Breast epithelium (tissue), 4 donors: ENCODE data around the gene NCAM2. TPM values are rescaled to one million over a fixed set of nuclear protein-coding genes. Genes with fewer than 3 reads are reported as not detected.

Experiments used
- DNase-seq, 2 donors: peaks; one replicate each; pipeline ENCODE4 v3.0.0-alpha.2; 2019; ENCODE audit warnings: low spot score in 2 of 2
- H3K27ac ChIP-seq, 2 donors: fragments of 200-600 bp; sonication (generic) in 1 of 2; one replicate each; pipeline ENCODE4 v1.5.1; 2016 to 2019; ENCODE audit warnings: mild to moderate bottlenecking in 1 of 2
- H3K27me3 ChIP-seq, 2 donors: fragments of 200-600 bp; sonication (generic) in 1 of 2; one replicate each; pipeline versions ENCODE4 v1.5.1 to v1.6.0; 2017 to 2019; ENCODE audit warnings: control low read depth in 1 of 2, mild to moderate bottlenecking in 1 of 2
- H3K36me3 ChIP-seq: fragments of 200-600 bp; one replicate; pipeline ENCODE4 v1.5.1; 2019
- H3K4me1 ChIP-seq, 2 donors: fragments of 200-600 bp; sonication (generic); one replicate each; pipeline ENCODE4 v1.5.1; 2016 to 2019; ENCODE audit warnings: control low read depth in 1 of 2
- H3K4me3 ChIP-seq, 3 donors: fragments of 200-600 bp; sonication (generic); 1 replicate in 2 of 3; 2 replicates in 1 of 3; pipeline ENCODE4 v1.5.1; 2016 to 2019; ENCODE audit warnings: mild to moderate bottlenecking in 3 of 3, moderate library complexity in 2 of 3
- H3K9me3 ChIP-seq, 2 donors: fragments of 200-600 bp; sonication (generic) in 1 of 2; one replicate each; pipeline ENCODE4 v1.5.1; 2016 to 2019; ENCODE audit warnings: control low read depth in 1 of 2
- CTCF ChIP-seq, 3 donors: fragments of 450-650 bp; IDR thresholded peaks; one replicate each; pipeline ENCODE4 v1.5.1; 2016 to 2017; ENCODE audit warnings: antibody characterized with exemption in 3 of 3, mild to moderate bottlenecking in 3 of 3, moderate library complexity in 3 of 3
- POLR2A ChIP-seq: fragments of 450-650 bp; IDR thresholded peaks from one replicate; pipeline ENCODE4 v1.6.1; 2016; ENCODE audit warnings: antibody characterized with exemption, mild to moderate bottlenecking, moderate library complexity
- POLR2AphosphoS5 ChIP-seq, 3 donors: sonication (generic); formaldehyde crosslinking; IDR thresholded peaks; one replicate each; pipeline ENCODE4 v1.6.1; 2017; ENCODE audit warnings: antibody characterized with exemption in 3 of 3
- intact Hi-C: fragments of 100-400 bp; cut with DNase I; formaldehyde crosslinking; loops from one replicate; pipeline ENCODE4 v1.15.1; 2023; ENCODE audit warnings: low total_unique reads
- total RNA-seq, 3 donors: library from RNA; depleted of rRNA; stranded (reverse); fragments of >200 nt; gene quantifications; one replicate each; pipeline ENCODE4 v1.1.0, GENCODE V29; 2016

Gene NCAM2
- total RNA-seq, 3 donors from 2014 or later, result 2.6 to 6.3 (median 3.6) TPM

DNA sequence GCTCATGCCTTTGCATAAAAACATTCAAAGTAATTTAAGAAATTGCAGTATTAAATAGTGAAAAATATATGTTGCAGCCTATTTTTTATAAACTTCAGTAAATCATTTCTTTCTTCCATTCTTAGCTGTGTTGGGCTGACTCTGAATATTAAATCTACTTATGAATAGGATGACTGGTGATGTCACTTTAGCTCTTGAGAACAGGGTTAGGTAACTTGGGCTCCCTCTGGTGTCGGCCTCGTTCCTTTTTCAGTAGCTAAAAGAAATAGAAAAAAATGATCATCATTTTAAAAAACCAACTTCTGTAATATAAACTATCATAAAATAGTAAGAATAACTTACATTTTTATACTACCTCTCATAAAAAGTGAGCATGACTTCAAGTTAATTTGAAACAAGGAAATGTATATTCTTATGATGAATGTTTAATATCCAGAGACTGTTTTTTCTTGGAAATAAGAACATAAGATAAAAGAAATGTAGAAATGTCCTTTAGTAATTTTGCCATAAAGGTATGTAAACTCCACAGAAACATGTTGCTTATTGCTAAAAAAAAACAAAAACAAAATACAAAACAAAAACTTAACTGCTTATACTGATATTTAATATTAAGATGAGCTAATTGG, 26.8 kb upstream of the NCAM2 start:
- no peak for DNase-seq
- H3K27me3 ChIP-seq, result no peaks in the 10 kb centered on the region
- H3K4me1 ChIP-seq, result no peaks in the 10 kb centered on the region
- intact Hi-C loops, result no loop called here
- H3K4me3 ChIP-seq, result no peak overlapping the region
- H3K36me3 ChIP-seq, result no peaks in the 10 kb centered on the region
- no peaks in the 10 kb centered on the region for H3K9me3 ChIP-seq
- TF ChIP-seq POLR2AphosphoS5 (IDR thresholded peaks at IDR 0.05) (no peak), CTCF (IDR thresholded peaks at IDR 0.05) (no peak), POLR2A (no peak)
- no peak overlapping the region for H3K27ac ChIP-seq

DNA sequence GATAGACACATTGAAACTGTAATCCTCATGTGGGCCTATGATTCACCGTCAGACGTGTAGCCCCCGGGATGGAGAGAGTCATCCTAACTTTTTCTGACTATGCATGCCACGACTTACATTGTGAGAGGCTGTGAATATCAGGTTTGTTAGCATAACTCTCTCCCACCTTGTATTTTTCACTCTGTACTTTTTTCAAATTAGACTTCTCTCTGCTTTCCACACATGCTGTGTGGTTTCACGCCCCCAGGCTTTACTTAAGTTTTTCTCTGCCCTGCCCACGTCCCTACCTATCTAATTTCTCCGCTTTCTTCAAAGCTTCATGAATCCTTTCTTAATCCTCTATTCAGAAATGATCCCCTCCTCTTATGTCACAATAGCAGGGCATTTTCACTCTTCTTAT, 3.4 kb upstream of the NCAM2 start:
- no peaks in the 10 kb centered on the region for H3K27me3 ChIP-seq
- no peaks in the 10 kb centered on the region for H3K9me3 ChIP-seq
- no peak overlapping the region for H3K4me3 ChIP-seq
- H3K4me1 ChIP-seq, result no peaks in the 10 kb centered on the region
- no peak overlapping the region for H3K27ac ChIP-seq
- intact Hi-C loops, result no loop called here
- no peaks in the 10 kb centered on the region for H3K36me3 ChIP-seq
- no peak for DNase-seq
- no peak for TF ChIP-seq POLR2A
- no peak for TF ChIP-seq CTCF (IDR thresholded peaks at IDR 0.05)
- TF ChIP-seq POLR2AphosphoS5 (IDR thresholded peaks at IDR 0.05), result no peak

GRCh38 chr21:20996421-20997310, 1.5 kb upstream of the NCAM2 start:
- Histone ChIP-seq H3K4me3 (peak overlapping the region in 2 of 3 donors; percentile 45 to 83), H3K36me3 (no peaks in the 10 kb centered on the region), H3K4me1 (peaks cover 0 to under 1% of the 10 kb centered on the region in 2 donors), H3K27ac (no peak overlapping the region), H3K27me3 (no peaks in the 10 kb centered on the region), H3K9me3 (no peaks in the 10 kb centered on the region)
- intact Hi-C loops, result no loop called here
- no peak for DNase-seq
- TF ChIP-seq POLR2AphosphoS5 (IDR thresholded peaks at IDR 0.05) (no peak), POLR2A (no peak), CTCF (IDR thresholded peaks at IDR 0.05) (no peak)

GRCh38 chr21:20997311-20997635, 936 bp upstream of the NCAM2 start:
- no peaks in the 10 kb centered on the region for H3K9me3 ChIP-seq
- DNase-seq, result no peak
- TF ChIP-seq CTCF (IDR thresholded peaks at IDR 0.05), result no peak
- no peaks in the 10 kb centered on the region for H3K36me3 ChIP-seq
- intact Hi-C loops, result no loop called here
- no peak overlapping the region for H3K27ac ChIP-seq
- H3K4me1 ChIP-seq, result peaks cover 0 to 3% of the 10 kb centered on the region in 2 donors
- peak overlapping the region; percentile 45 to 83 (median 63) for H3K4me3 ChIP-seq
- H3K27me3 ChIP-seq, result no peaks in the 10 kb centered on the region

DNA sequence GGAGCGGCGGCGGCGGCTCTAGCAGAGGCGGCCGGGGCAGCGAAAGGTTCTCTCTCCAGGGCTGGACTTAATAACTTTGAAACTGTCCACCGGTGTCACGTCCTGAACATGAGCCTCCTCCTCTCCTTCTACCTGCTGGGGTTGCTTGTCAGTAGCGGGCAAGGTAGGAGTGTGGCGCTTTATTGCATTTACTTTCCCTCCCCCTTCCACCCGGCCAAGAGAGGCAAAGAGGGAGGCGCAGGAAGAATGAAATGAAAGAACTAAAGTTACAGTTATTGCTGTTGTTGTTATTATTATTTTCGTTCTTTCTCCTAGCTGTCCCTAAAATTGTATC, 214 bp downstream of the NCAM2 start:
- Histone ChIP-seq H3K9me3 (no peaks in the 10 kb centered on the region), H3K36me3 (no peaks in the 10 kb centered on the region), H3K27ac (peak overlapping the region in 1 of 2 donors; percentile 22), H3K27me3 (no peaks in the 10 kb centered on the region), H3K4me3 (peak overlapping the region; percentile 45 to 83 (median 63)), H3K4me1 (peaks cover 0 to 3% of the 10 kb centered on the region in 2 donors)
- intact Hi-C loops, result no loop called here
- TF ChIP-seq CTCF (IDR thresholded peaks at IDR 0.05) (no peak), POLR2AphosphoS5 (IDR thresholded peaks at IDR 0.05) (no peak), POLR2A (no peak)
- no peak for DNase-seq
